H1 (cell line): ENCODE data around the gene ITPKB. TPM values are rescaled to one million over a fixed set of nuclear protein-coding genes. Genes with fewer than 3 reads are reported as not detected.

Experiments used
- KDM5A ChIP-seq: fragments of 200-600 bp; IDR thresholded peaks from 2 replicates; pipeline ENCODE4 v1.7.1; 2012; ENCODE audit warnings: mild to moderate bottlenecking, low read length, inconsistent platforms, mixed read lengths
- POLR2A ChIP-seq, 2 experiments: IDR thresholded peaks; 1 replicate in 1 of 2; 2 replicates in 1 of 2; pipeline ENCODE4 v1.6.1; 2011; ENCODE audit warnings: low read depth in 2 of 2, low read length in 2 of 2, mild to moderate bottlenecking in 2 of 2; ENCODE audit errors: control extremely low read depth in 1 of 2
- RXRA ChIP-seq: IDR thresholded peaks from 2 replicates; pipeline ENCODE4 v1.6.1; 2011; ENCODE audit warnings: low read depth, mild to moderate bottlenecking, low read length, moderate library complexity; ENCODE audit not compliant: insufficient read depth
- SAP30 ChIP-seq: fragments of 300-600 bp; sonication (generic); IDR thresholded peaks from 2 replicates; pipeline ENCODE4 v1.7.1; 2012; ENCODE audit warnings: low read length, moderate library complexity, mild to moderate bottlenecking, inconsistent platforms; ENCODE audit not compliant: insufficient read depth, insufficient replicate concordance
- SIRT6 ChIP-seq: IDR thresholded peaks from one replicate; pipeline ENCODE4 v1.7.1; 2012; ENCODE audit warnings: low read length, inconsistent platforms
- polyA plus RNA-seq, 7 experiments: library from polyadenylated mRNA; depleted of rRNA in 3 of 7; stranded (reverse) in 5 of 7; unstranded in 2 of 7; fragments of >200 nt in 5 of 7; fragments of 200-250 nt in 2 of 7; gene quantifications; 1 replicate in 5 of 7; 2 replicates in 1 of 7; 4 replicates in 1 of 7; pipeline versions ENCODE4 v1.2.1 to v1.2.3, GENCODE V29; 2011 to 2013; ENCODE audit warnings: missing spikeins in 2 of 7, mixed read lengths in 2 of 7
- total RNA-seq: library from RNA; stranded (reverse); fragmentation: NEBNext Ultra II Directional; extraction: Animal tissue kit (Norgen Biotek cat#: 25700); gene quantifications from 2 replicates; pipeline ENCODE4 v1.2.1, GENCODE V29; 2021
- TF ChIP-seq, protein P1 (sequence below), 3 experiments: IDR thresholded peaks; 1 replicate in 2 of 3; 2 replicates in 1 of 3; pipeline versions ENCODE4 v1.5.1 to v1.6.1; 2011; ENCODE audit warnings: low read length in 3 of 3, mild to moderate bottlenecking in 3 of 3, inconsistent platforms in 2 of 3, low read depth in 1 of 3, moderate library complexity in 1 of 3; ENCODE audit not compliant: insufficient read depth in 1 of 3; ENCODE audit errors: control extremely low read depth in 1 of 3

Gene ITPKB
- total and polyA plus RNA-seq, 2 of the 8 experiments (the other 6 are each of a cell fraction or from before 2014, with no cell fraction given) = 1.7 to 4.8 TPM

DNA sequence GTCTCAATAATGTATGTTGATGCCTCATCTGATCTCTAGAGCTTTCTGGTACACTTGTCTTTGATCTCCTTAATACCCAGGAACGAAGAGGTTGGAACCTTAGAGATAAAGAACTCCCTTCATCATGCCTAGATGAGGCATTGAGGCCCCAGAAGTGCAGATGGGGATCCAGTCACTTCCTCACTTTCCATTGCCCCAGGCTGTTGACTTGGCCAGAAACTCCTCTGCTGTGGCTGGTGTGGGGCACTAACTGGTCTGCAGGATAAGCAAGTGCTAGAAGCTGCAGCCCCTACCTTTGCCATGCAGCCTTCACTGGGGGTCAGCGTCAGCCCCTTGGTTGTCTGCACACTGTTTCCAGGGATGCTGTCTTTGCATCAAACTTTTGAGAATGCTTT is 140.6 kb downstream of the ITPKB start (continued):
- TF ChIP-seq RXRA (no peak), KDM5A (no peak), SIRT6 (no peak), SAP30 (no peak), POLR2A (IDR thresholded peaks at IDR 0.05; ENCODE audit: control extremely low read depth in 1 of 2, low read depth in 2 of 2, low read length in 2 of 2) (no peak)
- TF ChIP-seq, protein P1, sequence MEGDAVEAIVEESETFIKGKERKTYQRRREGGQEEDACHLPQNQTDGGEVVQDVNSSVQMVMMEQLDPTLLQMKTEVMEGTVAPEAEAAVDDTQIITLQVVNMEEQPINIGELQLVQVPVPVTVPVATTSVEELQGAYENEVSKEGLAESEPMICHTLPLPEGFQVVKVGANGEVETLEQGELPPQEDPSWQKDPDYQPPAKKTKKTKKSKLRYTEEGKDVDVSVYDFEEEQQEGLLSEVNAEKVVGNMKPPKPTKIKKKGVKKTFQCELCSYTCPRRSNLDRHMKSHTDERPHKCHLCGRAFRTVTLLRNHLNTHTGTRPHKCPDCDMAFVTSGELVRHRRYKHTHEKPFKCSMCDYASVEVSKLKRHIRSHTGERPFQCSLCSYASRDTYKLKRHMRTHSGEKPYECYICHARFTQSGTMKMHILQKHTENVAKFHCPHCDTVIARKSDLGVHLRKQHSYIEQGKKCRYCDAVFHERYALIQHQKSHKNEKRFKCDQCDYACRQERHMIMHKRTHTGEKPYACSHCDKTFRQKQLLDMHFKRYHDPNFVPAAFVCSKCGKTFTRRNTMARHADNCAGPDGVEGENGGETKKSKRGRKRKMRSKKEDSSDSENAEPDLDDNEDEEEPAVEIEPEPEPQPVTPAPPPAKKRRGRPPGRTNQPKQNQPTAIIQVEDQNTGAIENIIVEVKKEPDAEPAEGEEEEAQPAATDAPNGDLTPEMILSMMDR (IDR thresholded peaks at IDR 0.05; ENCODE audit: control extremely low read depth in 1 of 3, insufficient read depth in 1 of 3, low read depth in 1 of 3, low read length in 3 of 3) = no peak
